PFSK-1 (cell line): Measurements from ENCODE around the gene CD80.

ENCODE experiments used
- FOXP2 ChIP-seq: optimal IDR thresholded peaks from 2 replicates; pipeline ENCODE3; 2011; ENCODE audit warnings: borderline replicate concordance, control low read depth, inconsistent platforms; ENCODE audit not compliant: insufficient read depth; ENCODE audit errors: extremely low read length, extremely low read depth
- POLR2AphosphoS5 ChIP-seq: IDR thresholded peaks from 2 replicates; pipeline ENCODE4 v1.6.1; 2012; ENCODE audit warnings: low read depth, mild to moderate bottlenecking, control low read depth, low read length, moderate library complexity
- SIN3A ChIP-seq: IDR thresholded peaks from 2 replicates; pipeline ENCODE4 v1.6.1; 2012; ENCODE audit warnings: mild to moderate bottlenecking, low read length, moderate library complexity, borderline replicate concordance; ENCODE audit not compliant: insufficient read depth
- TAF1 ChIP-seq: IDR thresholded peaks from 2 replicates; pipeline ENCODE4 v1.6.1; 2012; ENCODE audit warnings: low read length, control low read depth, borderline replicate concordance; ENCODE audit not compliant: insufficient read depth
- TF ChIP-seq, protein P1 (sequence below), 2 experiments: IDR thresholded peaks; 2 replicates each; pipeline versions ENCODE4 v1.6.1 to v1.8.0; 2011 to 2012; ENCODE audit warnings: low read depth in 2 of 2, low read length in 2 of 2, control low read depth in 1 of 2, inconsistent platforms in 1 of 2, mild to moderate bottlenecking in 1 of 2, moderate library complexity in 1 of 2; ENCODE audit not compliant: insufficient read depth in 1 of 2

The CD80 gene

DNA sequence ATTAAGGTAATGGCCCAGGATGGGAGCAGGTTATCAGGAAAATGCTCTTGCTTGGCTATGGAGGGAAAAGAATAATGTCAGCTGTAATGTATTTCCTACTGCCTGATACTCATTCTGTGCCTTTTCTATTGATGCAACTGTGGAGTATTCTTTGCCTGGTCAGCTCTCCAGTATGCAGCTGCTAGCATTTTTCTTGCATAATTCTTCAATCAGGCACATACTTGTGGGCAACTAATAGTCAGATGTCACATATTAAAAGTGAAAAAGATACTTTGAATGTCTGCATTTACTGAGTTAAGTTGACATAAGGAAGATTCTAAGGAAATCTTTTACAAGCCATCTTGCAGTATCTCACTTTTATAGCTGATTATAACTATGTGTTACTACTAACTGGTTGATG is 29.5 kb downstream of the CD80 start:
- TF ChIP-seq SIN3A: no peak
- TF ChIP-seq, protein P1, sequence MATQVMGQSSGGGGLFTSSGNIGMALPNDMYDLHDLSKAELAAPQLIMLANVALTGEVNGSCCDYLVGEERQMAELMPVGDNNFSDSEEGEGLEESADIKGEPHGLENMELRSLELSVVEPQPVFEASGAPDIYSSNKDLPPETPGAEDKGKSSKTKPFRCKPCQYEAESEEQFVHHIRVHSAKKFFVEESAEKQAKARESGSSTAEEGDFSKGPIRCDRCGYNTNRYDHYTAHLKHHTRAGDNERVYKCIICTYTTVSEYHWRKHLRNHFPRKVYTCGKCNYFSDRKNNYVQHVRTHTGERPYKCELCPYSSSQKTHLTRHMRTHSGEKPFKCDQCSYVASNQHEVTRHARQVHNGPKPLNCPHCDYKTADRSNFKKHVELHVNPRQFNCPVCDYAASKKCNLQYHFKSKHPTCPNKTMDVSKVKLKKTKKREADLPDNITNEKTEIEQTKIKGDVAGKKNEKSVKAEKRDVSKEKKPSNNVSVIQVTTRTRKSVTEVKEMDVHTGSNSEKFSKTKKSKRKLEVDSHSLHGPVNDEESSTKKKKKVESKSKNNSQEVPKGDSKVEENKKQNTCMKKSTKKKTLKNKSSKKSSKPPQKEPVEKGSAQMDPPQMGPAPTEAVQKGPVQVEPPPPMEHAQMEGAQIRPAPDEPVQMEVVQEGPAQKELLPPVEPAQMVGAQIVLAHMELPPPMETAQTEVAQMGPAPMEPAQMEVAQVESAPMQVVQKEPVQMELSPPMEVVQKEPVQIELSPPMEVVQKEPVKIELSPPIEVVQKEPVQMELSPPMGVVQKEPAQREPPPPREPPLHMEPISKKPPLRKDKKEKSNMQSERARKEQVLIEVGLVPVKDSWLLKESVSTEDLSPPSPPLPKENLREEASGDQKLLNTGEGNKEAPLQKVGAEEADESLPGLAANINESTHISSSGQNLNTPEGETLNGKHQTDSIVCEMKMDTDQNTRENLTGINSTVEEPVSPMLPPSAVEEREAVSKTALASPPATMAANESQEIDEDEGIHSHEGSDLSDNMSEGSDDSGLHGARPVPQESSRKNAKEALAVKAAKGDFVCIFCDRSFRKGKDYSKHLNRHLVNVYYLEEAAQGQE (IDR thresholded peaks at IDR 0.05; ENCODE audit: insufficient read depth in 1 of 2, low read depth in 2 of 2, low read length in 2 of 2): no peak
- TF ChIP-seq TAF1: no peak
- no peak for TF ChIP-seq FOXP2
- no peak for TF ChIP-seq POLR2AphosphoS5

DNA sequence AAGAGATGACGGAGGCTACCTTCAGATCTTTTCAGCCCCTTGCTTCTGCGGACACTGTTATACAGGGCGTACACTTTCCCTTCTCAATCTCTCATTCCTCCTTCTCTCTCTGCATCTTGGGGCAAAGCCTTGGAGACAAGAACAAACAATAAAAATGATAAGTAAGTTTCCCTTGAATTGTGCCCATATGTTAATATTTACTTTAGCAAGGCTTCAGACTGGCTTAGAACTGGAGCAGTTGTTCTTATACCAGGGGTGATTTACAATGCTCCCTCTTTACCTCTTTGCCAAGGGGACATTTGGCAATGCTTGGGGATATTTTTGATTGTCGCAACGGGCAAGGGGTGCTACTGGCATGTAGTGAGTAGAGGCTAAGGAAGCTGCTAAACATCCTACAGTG is 31.7 kb downstream of the CD80 start:
- TF ChIP-seq TAF1 (no peak), SIN3A (no peak), POLR2AphosphoS5 (no peak), FOXP2 (no peak)
- TF ChIP-seq, protein P1 (IDR thresholded peaks at IDR 0.05; ENCODE audit: insufficient read depth in 1 of 2, low read depth in 2 of 2, low read length in 2 of 2): no peak

DNA sequence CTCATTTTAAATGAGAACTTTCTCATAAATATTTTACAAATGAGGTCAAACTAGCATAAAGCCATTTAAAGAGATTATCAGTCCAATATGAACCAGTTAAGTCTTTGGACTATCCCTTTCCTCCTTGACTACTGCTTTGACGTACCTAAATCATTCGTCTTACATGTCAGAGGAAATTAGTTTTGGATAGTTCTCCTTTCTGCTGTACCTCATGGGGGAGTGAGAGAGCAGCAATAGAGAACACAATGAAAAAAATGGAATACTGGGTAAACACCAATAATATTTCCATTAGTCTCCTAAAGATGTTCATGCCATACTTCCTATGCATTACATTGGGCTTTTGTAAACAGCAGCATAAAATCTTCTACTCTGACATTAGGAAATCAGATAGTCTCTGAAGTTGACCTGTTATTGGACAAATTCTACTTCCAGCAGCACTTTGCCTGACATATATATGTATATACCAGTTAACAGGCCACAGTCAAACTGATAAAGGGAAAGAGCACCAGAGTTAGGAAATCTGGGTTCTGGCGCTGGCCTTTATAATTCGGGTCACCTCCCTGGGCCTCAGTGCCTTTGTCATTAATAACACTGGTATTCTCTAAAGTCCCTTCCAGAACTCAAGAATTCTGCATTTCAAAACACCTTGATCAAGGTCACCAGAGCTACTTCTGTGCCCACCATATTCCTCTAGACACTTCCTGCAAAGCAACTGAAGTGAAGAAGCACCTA is 34.3 kb downstream of the CD80 start:
- TF ChIP-seq, protein P1 (IDR thresholded peaks at IDR 0.05; ENCODE audit: insufficient read depth in 1 of 2, low read depth in 2 of 2, low read length in 2 of 2): no peak
- TF ChIP-seq SIN3A (no peak), TAF1 (no peak), FOXP2 (no peak), POLR2AphosphoS5 (no peak)

DNA sequence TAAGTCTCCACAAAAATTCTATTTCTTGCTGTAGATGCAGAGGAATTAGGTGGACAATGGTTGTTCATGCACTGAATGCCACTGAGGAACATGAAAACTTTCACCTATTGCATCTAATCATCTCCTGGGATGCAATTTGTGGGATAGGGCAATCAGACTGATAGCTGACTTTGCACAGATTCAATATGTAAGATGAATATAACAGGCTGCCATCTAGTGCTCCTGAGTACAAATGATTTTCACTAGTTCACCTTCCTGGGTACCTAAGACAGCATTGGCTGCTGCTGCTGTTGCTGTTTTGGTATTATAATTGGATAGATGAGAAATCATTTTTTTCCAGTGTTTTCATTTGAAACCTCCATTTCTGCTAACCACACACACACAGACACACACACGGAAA is 41.4 kb downstream of the CD80 start:
- TF ChIP-seq SIN3A (no peak), TAF1 (no peak), POLR2AphosphoS5 (no peak), FOXP2 (no peak)
- TF ChIP-seq, protein P1 (IDR thresholded peaks at IDR 0.05; ENCODE audit: insufficient read depth in 1 of 2, low read depth in 2 of 2, low read length in 2 of 2): no peak
